ENCODE results near the gene STXBP1. TPM values are rescaled to one million over a fixed set of nuclear protein-coding genes. Genes with fewer than 3 reads are reported as not detected.

Gene STXBP1
- total RNA-seq, 1 experiment from 2014 or later = 44.0 TPM

DNA sequence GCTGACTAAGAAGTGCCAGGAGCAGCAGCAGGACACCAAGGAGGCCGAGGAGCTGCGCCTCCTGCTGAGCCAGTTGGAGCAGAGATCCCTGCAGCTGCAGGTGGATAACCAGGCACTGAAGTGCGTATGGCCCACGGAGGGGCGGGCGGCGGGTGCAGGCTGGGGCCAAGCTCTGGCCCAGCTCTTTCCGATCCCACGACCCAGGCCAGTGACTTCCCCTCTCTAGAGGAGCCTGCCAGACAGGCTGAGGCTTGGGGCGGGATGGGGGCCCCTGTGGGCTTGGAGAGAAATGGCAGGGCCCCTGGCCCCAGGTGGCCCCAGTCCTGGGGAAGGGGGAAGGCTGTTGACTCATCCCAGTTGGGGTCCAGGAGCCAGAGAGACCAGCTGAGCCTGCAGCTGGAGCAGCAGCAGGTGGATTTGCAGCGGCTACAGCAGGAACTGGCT, 99.8 kb downstream of the STXBP1 start:
- peaks cover 10% of the 10 kb centered on the region; the same call in 1 of the 2 replicates for H3K79me2 ChIP-seq (ENCODE audit: low read depth)
- H3K4me1 ChIP-seq (replicated peaks; ENCODE audit: insufficient read depth) = 0 out of 2 replicates have a peak, but pooled peaks cover 4% of the 10 kb centered on the region
- H3K4me2 ChIP-seq = no peak overlapping the region
- no peaks in the 10 kb centered on the region for H3K27me3 ChIP-seq (ENCODE audit: insufficient read depth, low read depth)
- no peak overlapping the region for H3K27ac ChIP-seq
- no TSS peak for BruUV-seq (replicated peaks)
- H3F3A ChIP-seq (ENCODE audit: insufficient read depth, low read depth) = no peaks in the 10 kb centered on the region; the same call in 1 of the 2 replicates
- POLR2A ChIA-PET (ENCODE audit: unreplicated experiment) = no interaction called here
- no peak overlapping the region for H3K4me3 ChIP-seq
- peaks cover 11% of the 10 kb centered on the region; the same call in 1 of the 2 replicates for H4K20me1 ChIP-seq (ENCODE audit: insufficient read depth)
- CTCF ChIA-PET = no interaction called here
- no peak for TF ChIP-seq EZH2 (IDR thresholded peaks at IDR 0.05; ENCODE audit: low read depth)
- no peak for TF ChIP-seq CTCF (conservative IDR thresholded peaks at IDR 0.05)
- no peak overlapping the region for H2AFZ ChIP-seq
- DNase-seq = no peak
- no peaks in the 10 kb centered on the region for H3K9me2 ChIP-seq (ENCODE audit: insufficient read depth)
- H3K36me3 ChIP-seq (ENCODE audit: low read depth) = no peaks in the 10 kb centered on the region
- intact Hi-C loops (cut with micrococcal nuclease; ENCODE audit: unreplicated experiment) = no loop called here
- no peaks in the 10 kb centered on the region for H3K9me3 ChIP-seq (ENCODE audit: insufficient read depth, low read depth)

- H3K79me2 ChIP-seq (ENCODE audit: low read depth) = peaks cover 10% of the 10 kb centered on the region; the same call in 1 of the 2 replicates
- H3K27me3 ChIP-seq (ENCODE audit: insufficient read depth, low read depth) = no peaks in the 10 kb centered on the region
- no peak overlapping the region for H3K4me3 ChIP-seq
- ChIA-PET CTCF (no interaction called here), POLR2A (ENCODE audit: unreplicated experiment) (no interaction called here)
- no TSS peak for BruUV-seq (replicated peaks)
- H3F3A ChIP-seq (ENCODE audit: insufficient read depth, low read depth) = no peaks in the 10 kb centered on the region; the same call in 1 of the 2 replicates
- no peaks in the 10 kb centered on the region for H3K36me3 ChIP-seq (ENCODE audit: low read depth)
- no peaks in the 10 kb centered on the region for H3K9me3 ChIP-seq (ENCODE audit: insufficient read depth, low read depth)
- intact Hi-C loops (cut with micrococcal nuclease; ENCODE audit: unreplicated experiment) = no loop called here
- no peaks in the 10 kb centered on the region for H3K9me2 ChIP-seq (ENCODE audit: insufficient read depth)
- TF ChIP-seq CTCF (conservative IDR thresholded peaks at IDR 0.05) = no peak
- TF ChIP-seq EZH2 (IDR thresholded peaks at IDR 0.05; ENCODE audit: low read depth) = no peak
- peaks cover 11% of the 10 kb centered on the region; the same call in 1 of the 2 replicates for H4K20me1 ChIP-seq (ENCODE audit: insufficient read depth)
- H3K4me2 ChIP-seq = no peak overlapping the region
- H2AFZ ChIP-seq = no peak overlapping the region
- 0 out of 2 replicates have a peak, but pooled peaks cover 4% of the 10 kb centered on the region for H3K4me1 ChIP-seq (replicated peaks; ENCODE audit: insufficient read depth)
- no peak overlapping the region for H3K27ac ChIP-seq
- no peak for DNase-seq
Measured at GRCh38 chr9:127712371-127712770, 100.3 kb downstream of the STXBP1 start.

GRCh38 chr9:127712867-127713266, 100.8 kb downstream of the STXBP1 start:
- Histone ChIP-seq H3K27me3 (ENCODE audit: insufficient read depth, low read depth) (no peaks in the 10 kb centered on the region), H3K4me3 (no peak overlapping the region), H3F3A (ENCODE audit: insufficient read depth, low read depth) (no peaks in the 10 kb centered on the region), H3K27ac (no peak overlapping the region), H2AFZ (no peak overlapping the region), H3K4me1 (replicated peaks; ENCODE audit: insufficient read depth) (0 out of 2 replicates have a peak, but pooled peaks cover 4% of the 10 kb centered on the region), H3K9me3 (ENCODE audit: insufficient read depth, low read depth) (no peaks in the 10 kb centered on the region), H3K4me2 (no peak overlapping the region), H4K20me1 (ENCODE audit: insufficient read depth) (peaks cover 11% of the 10 kb centered on the region; the same call in 1 of the 2 replicates), H3K36me3 (ENCODE audit: low read depth) (no peaks in the 10 kb centered on the region), H3K9me2 (ENCODE audit: insufficient read depth) (no peaks in the 10 kb centered on the region), H3K79me2 (ENCODE audit: low read depth) (peaks cover 10% of the 10 kb centered on the region; the same call in 1 of the 2 replicates)
- no peak for DNase-seq
- POLR2A ChIA-PET (ENCODE audit: unreplicated experiment) = no interaction called here
- TF ChIP-seq CTCF (conservative IDR thresholded peaks at IDR 0.05) (no peak), EZH2 (IDR thresholded peaks at IDR 0.05; ENCODE audit: low read depth) (no peak)
- BruUV-seq (replicated peaks) = no TSS peak
- intact Hi-C loops (cut with micrococcal nuclease; ENCODE audit: unreplicated experiment) = no loop called here
- CTCF ChIA-PET = no interaction called here
